ENCODE measurements around the gene CLDN11.

CLDN11 gene

DNA sequence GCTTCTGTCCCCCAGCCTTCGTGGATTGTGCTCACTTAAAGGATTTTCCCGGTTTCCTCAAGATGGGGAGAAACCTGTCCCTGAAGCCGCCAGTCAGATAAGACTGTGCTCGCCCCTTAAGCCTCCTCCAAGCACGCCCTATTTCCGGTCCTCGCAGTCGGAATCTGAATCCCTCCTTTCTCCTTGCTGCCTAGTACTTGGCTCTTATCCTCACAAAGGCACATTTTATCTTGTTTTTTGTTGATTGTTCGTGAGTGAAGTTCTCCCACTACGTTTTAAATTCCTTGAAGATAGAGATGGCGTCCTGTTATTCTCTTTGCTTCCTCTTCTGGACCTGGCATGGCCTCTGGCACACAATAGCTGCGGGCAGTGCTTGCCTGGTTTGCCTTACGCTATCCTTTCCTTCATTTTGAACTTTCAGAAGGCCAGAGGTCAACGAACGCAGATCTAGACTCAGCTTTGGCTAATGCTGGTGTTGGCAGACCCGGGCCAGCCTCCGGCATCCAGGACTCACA is 1.7 kb downstream of the CLDN11 start:
- TF ChIP-seq, protein P1, sequence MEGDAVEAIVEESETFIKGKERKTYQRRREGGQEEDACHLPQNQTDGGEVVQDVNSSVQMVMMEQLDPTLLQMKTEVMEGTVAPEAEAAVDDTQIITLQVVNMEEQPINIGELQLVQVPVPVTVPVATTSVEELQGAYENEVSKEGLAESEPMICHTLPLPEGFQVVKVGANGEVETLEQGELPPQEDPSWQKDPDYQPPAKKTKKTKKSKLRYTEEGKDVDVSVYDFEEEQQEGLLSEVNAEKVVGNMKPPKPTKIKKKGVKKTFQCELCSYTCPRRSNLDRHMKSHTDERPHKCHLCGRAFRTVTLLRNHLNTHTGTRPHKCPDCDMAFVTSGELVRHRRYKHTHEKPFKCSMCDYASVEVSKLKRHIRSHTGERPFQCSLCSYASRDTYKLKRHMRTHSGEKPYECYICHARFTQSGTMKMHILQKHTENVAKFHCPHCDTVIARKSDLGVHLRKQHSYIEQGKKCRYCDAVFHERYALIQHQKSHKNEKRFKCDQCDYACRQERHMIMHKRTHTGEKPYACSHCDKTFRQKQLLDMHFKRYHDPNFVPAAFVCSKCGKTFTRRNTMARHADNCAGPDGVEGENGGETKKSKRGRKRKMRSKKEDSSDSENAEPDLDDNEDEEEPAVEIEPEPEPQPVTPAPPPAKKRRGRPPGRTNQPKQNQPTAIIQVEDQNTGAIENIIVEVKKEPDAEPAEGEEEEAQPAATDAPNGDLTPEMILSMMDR (conservative IDR thresholded peaks at IDR 0.05), result no peak
- H3K27ac ChIP-seq, result no peak overlapping the region

DNA sequence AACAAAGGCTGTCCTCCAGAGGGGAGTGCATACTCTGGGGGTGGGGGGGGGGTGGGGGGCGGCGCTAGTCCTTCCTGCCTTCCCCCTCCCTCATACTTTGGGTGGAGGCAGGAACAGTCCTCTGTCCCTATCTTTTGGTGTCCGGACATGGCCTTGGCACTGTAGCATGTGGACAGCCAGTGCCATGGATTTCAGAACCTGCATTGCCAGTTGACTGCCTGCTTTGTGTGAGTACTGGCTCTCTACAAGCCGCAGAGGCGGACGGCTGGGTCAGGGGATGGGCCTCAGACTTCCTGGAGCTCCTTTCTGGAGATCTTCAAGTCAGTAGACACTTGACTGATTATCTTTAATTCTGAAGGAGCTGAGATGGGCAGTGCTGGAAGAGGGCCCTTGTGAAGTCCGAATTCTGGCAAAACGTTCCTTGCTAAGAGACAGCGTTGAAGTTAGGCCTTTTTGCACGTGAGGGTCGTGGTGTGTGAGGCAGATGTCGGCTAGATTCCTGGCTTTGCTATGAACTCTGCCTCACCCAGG is 2.5 kb downstream of the CLDN11 start:
- TF ChIP-seq, protein P1 (conservative IDR thresholded peaks at IDR 0.05), result no peak
- H3K27ac ChIP-seq, result no peak overlapping the region

DNA sequence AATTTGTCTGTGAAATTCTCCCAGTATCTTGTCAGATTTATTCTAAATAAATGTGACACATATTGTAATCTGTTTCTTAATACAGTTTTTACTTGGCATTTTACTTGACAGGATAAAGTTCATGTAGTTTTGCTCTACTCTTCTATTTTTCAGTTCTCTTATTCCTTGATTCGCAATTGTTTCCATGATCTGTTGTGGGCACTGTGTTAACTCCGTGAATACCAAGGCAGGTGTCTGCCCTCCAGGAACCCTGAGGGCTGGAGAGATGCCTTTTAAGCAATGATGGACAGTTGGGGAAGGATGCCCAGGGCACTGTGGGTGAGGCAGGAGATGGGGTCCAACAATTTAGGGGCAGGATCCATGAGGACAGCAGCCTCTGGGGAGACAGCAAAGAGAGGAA is 3.1 kb downstream of the CLDN11 start:
- TF ChIP-seq, protein P1 (conservative IDR thresholded peaks at IDR 0.05), result no peak
- H3K27ac ChIP-seq, result no peak overlapping the region

DNA sequence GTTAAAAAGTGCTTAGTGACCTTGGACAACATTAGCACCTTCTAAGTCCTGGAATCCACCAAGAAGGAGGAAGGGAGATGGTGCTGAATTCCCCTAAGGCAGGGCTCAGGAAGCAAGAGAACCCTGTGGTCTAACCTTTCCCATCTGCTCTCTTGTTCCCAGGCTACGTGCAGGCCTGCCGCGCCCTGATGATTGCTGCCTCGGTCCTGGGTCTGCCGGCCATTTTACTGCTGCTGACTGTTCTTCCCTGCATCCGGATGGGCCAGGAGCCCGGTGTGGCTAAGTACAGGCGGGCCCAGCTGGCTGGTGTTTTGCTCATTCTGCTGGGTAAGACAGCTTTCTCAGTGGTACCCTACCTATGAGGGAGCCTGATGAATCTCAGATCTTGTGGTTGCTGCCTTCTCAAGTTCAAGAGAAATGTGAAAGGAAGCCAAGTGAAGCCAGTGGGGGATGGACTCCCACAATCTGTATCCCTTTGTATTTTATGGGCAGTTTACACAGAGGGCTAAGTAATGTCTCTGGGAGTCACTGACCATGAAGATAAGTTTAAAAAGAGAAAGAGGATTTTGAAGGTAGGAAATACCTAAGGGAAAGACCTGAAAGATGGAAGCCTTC is 4.4 kb downstream of the CLDN11 start:
- TF ChIP-seq, protein P1 (conservative IDR thresholded peaks at IDR 0.05), result no peak
- H3K27ac ChIP-seq, result no peak overlapping the region

DNA sequence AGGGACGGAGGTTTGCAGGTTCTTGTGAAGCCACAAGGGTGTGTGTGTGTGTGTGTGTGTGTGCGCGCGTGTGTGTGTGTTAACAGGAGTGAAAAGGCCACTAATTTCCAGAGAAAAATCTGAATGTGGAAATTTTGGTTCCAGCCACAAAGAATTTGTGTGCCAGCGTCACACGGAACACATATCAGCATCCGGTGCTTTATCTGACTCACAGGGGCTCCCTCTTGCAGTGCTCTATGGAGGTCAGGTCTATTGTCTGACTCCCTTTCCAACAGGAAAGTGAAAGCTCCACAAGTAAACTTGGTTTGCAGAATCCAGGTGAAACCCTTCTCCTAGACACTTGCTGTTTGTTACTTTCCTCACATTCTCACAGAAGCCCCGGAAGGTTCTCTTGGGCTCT is 6.2 kb downstream of the CLDN11 start:
- no peak overlapping the region for H3K27ac ChIP-seq
- TF ChIP-seq, protein P1 (conservative IDR thresholded peaks at IDR 0.05), result no peak

DNA sequence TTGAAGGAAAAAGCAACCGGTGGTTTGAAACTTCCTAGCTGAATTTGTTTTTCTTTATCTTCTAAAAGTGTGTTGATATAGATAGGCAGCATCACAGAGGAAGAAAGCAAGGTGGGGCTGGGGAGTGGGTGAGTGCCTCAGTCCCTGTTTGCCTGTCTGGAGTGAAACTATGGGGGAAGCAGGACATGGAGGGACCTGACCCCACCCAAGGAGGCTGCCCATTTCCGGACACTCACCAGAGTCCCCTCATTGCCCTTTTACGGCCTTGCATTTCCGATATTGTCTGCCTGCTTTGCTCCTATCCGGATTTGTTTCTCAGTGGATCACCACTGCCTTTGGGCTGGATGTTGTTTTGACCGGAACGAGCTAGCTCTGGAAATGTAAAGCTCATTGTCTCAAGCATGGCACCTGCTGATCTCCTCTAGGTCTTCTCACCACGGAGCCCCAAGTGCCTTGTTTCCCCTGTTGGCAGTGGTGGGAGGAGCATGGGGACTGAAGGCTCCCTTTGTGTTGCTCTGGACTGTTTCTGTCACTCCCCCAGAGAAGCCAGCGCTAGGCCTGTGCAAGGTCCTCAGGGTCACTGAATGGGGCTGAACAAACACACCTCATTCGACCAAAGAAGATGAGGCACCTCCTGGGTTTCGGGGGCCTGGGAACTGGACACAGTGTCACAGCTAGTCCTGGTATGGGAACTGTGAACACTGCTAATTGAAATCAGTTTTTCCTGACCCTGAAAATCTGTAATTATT is 7.0 kb downstream of the CLDN11 start:
- no peak overlapping the region for H3K27ac ChIP-seq
- TF ChIP-seq, protein P1 (conservative IDR thresholded peaks at IDR 0.05), result no peak

DNA sequence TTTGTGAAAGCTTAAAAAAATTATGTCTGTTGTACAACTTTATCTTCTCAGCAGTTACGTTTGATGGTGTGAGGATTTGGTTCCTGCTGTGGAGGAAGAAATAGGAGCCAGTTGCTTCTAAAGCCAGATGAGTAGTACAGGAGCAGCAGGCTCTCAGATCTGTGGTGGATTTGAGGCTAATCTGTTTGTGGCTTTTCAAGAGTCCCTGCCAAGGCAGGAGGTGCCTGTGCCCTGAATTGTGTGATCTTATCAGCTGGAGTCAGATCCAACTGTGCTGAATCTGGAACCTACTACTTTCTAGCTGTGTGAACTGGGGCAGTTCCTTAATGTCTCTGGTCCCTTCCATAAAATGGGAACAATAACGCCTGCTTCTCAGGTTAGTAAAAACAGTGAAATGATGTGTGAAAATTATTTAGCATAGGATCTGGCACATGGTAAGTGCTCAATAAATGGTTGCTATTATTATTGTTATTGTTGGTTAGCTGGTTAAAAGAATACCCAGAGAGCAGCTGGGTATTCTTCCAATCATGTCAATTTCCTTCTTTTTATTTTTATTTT is 7.7 kb downstream of the CLDN11 start:
- no peak overlapping the region for H3K27ac ChIP-seq

More for the DNA sequence above, 7.7 kb downstream of the CLDN11 start:
- TF ChIP-seq, protein P1 (conservative IDR thresholded peaks at IDR 0.05), result no peak

Data from VCaP (cell line).